Measurements from ENCODE around the gene IKZF2.

DNA sequence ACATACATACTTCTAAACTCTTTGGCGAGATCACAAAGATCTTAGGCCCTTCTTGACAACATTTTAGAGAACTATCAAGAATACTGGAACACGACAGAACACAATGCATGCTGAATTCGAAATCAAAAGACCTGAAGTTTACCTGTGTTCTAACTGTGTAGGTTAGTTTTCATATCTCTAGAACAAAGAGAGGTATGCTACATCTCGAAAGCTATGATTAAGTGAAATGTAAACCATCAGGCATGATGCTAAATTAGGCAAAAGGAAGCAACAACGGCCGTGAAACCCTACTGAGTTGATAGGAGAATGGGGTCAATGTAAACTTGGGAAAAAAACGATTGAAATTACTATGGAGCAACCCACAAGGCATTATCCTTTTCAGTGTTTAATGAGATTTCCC lies 43.7 kb downstream of the IKZF2 start:
- TF ChIP-seq, protein P1, sequence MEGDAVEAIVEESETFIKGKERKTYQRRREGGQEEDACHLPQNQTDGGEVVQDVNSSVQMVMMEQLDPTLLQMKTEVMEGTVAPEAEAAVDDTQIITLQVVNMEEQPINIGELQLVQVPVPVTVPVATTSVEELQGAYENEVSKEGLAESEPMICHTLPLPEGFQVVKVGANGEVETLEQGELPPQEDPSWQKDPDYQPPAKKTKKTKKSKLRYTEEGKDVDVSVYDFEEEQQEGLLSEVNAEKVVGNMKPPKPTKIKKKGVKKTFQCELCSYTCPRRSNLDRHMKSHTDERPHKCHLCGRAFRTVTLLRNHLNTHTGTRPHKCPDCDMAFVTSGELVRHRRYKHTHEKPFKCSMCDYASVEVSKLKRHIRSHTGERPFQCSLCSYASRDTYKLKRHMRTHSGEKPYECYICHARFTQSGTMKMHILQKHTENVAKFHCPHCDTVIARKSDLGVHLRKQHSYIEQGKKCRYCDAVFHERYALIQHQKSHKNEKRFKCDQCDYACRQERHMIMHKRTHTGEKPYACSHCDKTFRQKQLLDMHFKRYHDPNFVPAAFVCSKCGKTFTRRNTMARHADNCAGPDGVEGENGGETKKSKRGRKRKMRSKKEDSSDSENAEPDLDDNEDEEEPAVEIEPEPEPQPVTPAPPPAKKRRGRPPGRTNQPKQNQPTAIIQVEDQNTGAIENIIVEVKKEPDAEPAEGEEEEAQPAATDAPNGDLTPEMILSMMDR (conservative IDR thresholded peaks at IDR 0.05; ENCODE audit: low read length), result no peak
- TF ChIP-seq EZH2phosphoT487 (IDR thresholded peaks at IDR 0.05; ENCODE audit: borderline replicate concordance), result no peak
